GM18526 (cell line): ENCODE measurements around the gene VIT.

Experiments
- POLR2A ChIP-seq: IDR thresholded peaks from 3 replicates; pipeline ENCODE4 v1.6.1; 2011; ENCODE audit not compliant: insufficient read length; ENCODE audit errors: extremely low read depth

Gene VIT

GRCh38 chr2:36672199-36672598, 24.3 kb upstream of the VIT start:
- no peak for TF ChIP-seq POLR2A

DNA sequence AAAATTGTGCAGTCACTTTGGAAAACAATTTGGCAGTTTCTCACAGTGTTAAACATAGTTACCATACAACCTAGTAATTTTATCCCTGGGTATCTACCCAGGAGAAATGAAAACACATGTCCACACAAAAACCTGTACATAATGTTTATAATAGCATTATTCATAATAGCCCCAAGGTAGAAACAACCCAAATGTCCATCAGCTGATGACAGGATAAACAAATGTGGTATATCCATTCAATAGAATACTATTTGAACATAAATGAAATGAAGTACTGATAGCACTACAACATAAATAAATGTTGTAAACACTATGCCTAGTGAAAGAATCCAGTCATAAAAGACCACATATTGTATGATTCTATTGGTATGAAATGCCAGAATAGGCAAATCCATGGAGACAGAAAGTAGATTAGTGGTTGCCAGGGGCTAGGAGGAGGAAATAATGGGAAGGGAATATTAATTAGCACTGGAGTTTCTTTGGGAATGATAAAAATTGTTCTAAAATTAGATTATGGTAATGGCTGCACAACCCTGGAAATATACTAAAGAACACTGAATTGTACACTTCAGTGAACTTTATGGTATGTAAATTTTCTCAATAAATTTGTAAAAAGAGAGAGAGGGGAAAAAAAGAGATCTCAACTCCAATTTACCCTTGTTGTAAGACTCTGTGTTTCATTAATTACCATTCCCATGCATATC, 20.8 kb upstream of the VIT start:
- no peak for TF ChIP-seq POLR2A

GRCh38 chr2:36676364-36676763, 20.1 kb upstream of the VIT start:
- no peak for TF ChIP-seq POLR2A

DNA sequence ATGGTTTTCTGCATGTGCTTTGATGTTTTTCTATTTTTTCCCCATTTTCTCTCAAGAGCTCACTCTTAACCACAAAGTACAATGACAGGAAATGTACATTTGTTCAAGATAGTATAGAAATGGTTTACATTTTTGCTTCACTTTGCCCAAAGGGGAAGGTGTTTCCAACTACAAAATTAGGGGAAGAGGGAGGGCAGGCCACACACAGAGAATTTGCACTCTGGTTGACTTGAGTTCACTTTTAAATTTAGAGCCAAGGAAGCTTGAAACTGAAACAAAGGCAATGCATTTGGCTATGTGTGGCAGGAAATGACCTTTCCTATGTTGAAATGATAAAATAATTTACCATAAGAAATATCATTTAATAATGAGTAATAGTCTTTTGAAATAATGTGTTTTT, 19.1 kb upstream of the VIT start:
- no peak for TF ChIP-seq POLR2A

DNA sequence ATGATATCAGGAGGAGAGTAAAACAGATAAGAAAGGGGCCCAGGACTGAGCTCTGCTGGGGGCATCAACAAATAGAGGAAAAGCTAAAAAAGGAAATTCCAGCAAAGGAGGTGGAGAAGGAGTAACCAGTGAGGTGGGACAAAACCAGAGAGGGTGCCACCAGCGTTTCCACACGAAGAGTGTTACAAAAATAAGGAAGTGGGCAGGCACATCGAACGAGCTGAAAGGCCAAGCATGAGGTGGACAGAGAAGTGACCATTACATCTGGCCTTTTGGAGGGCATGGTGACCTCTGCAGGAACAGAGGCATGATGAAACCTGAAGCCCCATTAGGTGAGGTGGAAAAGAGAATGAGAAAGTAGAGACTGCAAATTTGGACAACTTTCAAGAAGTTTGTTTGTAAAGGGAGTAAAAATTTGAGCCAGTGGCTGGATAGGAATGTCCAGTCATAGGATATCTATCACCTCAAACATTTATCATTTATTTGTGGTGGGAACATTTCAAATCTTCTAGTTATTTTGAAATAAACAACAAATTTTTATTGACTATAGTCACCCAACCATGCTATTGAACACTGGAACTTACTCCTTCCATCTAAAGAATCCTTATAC, 18.4 kb upstream of the VIT start:
- TF ChIP-seq POLR2A: no peak

- no peak for TF ChIP-seq POLR2A
Observed at GRCh38 chr2:36678856-36679255, 17.7 kb upstream of the VIT start.

GRCh38 chr2:36680012-36680411, 16.5 kb upstream of the VIT start:
- no peak for TF ChIP-seq POLR2A

DNA sequence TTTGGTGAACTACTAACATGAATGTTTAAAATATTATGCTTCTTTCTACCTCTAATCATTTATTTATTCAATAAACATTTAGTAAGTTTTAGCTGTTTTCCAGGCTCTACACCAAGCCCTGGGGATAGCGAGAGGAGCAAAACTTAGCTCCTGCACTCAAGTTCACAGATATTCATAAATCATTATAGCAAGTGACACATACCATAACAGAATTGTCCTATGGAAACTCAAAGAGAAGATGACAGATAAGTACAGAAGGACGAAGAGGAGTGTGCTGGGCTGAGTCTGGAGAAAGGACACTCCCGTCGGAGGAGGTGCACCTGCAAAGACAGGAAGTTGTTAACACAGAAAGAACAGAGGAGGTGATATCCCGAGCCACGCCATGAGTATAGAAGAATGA, 13.9 kb upstream of the VIT start:
- no peak for TF ChIP-seq POLR2A

DNA sequence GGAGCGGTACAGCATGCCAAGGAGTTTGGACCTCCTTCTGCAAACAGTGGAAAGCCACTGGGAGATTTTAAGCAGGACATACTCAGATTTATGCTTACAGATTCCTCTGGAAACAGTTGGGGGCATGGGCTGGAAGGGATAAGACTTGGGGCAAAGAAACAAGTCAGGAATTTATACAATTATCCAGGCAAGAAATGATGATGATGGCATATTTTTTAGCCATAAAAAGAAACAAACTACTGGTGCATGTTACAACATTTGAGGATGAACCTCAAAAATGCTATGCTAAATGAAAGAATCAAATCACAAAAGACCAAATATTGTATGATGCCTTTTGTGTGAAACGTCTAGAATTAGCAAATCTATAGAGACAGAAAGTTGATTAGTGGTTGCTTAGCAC, 13.5 kb upstream of the VIT start:
- TF ChIP-seq POLR2A: no peak

- TF ChIP-seq POLR2A: no peak
Observed at GRCh38 chr2:36692121-36692520, 4.4 kb upstream of the VIT start.

DNA sequence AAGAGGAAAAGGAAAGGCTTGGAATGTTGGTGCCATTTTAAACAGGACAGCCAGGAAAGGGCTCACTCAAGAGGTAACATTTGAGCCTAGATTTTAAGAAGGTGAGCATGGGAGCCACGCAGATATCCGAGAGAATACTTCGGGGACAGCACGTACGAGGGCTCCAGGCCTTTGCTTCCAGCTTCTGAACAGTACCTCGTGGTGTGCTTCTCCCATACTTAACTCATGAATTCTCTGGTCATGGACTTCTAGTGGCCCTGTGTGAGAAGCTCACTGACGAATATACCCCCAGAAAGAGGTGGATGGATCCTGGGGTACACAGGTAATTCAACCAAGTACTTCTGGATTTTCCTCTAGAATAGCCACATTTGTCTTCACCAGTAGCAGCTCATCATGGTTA, 2.7 kb upstream of the VIT start:
- TF ChIP-seq POLR2A: no peak

GRCh38 chr2:36695746-36696415, 626 bp upstream of the VIT start:
- TF ChIP-seq POLR2A: no peak

- TF ChIP-seq POLR2A: no peak
Observed at GRCh38 chr2:36697424-36698066, 1.0 kb downstream of the VIT start.

- no peak for TF ChIP-seq POLR2A
Observed at GRCh38 chr2:36698993-36699392, 2.5 kb downstream of the VIT start.

DNA sequence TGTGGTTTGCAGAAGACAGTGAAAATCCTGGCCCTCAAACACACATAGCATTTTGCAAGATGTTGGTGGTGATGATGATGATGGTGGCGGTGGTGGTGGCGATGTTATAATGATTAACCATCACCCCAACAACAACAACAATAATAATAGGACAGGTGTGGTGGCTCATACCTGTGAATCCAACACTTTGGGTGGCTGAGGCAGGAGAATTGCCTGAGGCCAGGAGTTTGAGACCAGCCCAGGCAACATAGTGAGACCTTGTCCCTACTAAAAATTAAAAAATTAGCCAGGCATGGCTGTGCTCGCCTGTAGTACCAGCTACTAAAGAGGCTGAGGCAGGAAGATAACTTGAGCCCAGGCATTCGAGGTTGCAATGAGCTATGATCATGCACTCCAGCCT, 3.8 kb downstream of the VIT start:
- no peak for TF ChIP-seq POLR2A

GRCh38 chr2:36701391-36701795, 4.9 kb downstream of the VIT start:
- TF ChIP-seq POLR2A: no peak
